ENCODE measurements around the gene RAB27A. TPM values are rescaled to one million over a fixed set of nuclear protein-coding genes. Genes with fewer than 3 reads are reported as not detected.

Gene RAB27A
- total RNA-seq, 6 donors from 2014 or later, result 24.1 to 97.8 (median 62.5) TPM

- no peak for ATAC-seq (ENCODE audit: low FRiP score in 2 of 2)
- Histone ChIP-seq H3K27me3 (no peaks in the 10 kb centered on the region), H3K27ac (peak overlapping the region; percentile 88 to 97 (median 93)), H3K36me3 (peaks cover 0 to 1% (median under 1%) of the 10 kb centered on the region in 4 donors), H3K4me1 (peaks cover 24 to 36% (median 27%) of the 10 kb centered on the region in 4 donors), H3K9me3 (no peaks in the 10 kb centered on the region), H3K4me3 (peak overlapping the region; percentile 45 to 91 (median 82))
- TF ChIP-seq POLR2AphosphoS5 (IDR thresholded peaks at IDR 0.05) (no peak), CTCF (IDR thresholded peaks at IDR 0.05) (no peak), EP300 (IDR thresholded peaks at IDR 0.05) (no peak), POLR2A (IDR thresholded peaks at IDR 0.05) (no peak)
- DNase-seq, result no peak
- 1 to 2% methylated on average over 10 of the region's 10 CpGs for WGBS, 2 donors
These were observed 92.3 kb downstream of the RAB27A start for GRCh38 chr15:55197362-55197705.

DNA sequence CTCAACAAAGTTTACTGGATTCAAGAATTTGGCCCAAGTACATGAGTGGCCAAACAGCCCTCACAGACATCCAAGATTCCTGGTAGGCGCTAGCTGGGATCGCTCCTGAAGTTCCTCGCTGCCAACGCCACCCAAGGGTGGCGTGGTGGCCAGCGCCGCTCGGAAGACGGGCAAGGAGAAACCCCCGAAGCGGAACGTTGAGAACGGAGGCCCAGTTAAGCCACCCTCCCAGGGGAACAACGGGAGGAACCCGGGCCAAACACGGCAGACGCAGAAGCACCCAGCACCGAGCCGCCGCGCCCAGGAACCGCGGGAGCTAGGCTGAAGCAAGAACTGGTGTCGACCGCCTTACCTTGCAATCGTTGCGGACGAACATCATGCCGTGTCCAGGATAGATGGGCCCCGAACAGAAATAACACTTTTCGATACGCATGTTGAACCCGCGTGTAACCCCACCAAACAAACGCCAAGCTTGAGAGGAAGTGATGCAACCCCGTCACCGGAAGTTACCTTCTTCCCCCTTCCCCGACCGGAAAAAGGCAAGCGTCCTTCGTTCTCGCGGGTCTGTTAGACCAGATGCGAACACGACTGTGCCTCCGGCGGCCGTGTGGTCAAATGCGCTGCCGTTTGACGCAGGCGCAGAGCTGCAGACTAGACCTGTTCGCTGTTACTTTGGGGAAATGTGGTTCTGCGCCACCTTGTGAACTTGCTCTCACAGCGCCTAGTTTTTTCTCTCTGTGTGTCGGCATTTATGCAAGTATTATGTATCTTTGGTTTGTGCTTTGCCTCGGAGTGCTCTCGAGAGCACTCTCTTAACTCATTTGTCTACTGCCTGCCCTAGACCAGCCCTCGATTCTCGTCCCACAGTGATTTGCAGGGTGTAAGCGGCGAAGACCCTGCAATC lies 92.9 kb downstream of the RAB27A start, which contains the start of gene RSL24D1:
Gene RSL24D1, minus strand, starts transcription at position 484 of the 904 bp plus-strand sequence. Its CDS starts 51 bp downstream, at position 433.
- ATAC-seq (ENCODE audit: low FRiP score in 2 of 2), result peak; percentile 99 to 100
- TF ChIP-seq CTCF (IDR thresholded peaks at IDR 0.05) (peak in 4 of 6 experiments; percentile 15 to 55 (median 37)), EP300 (IDR thresholded peaks at IDR 0.05) (peak in 1 of 4 donors; percentile 26), POLR2AphosphoS5 (IDR thresholded peaks at IDR 0.05) (peak; percentile 96 to 98), POLR2A (IDR thresholded peaks at IDR 0.05) (peak in 3 of 4 donors; percentile 64 to 88 (median 80))
- Histone ChIP-seq H3K27ac (peak within 1 kb of the TSS; percentile 88 to 97 (median 93)), H3K4me3 (peak within 1 kb of the TSS; percentile 45 to 91 (median 82)), H3K4me1 (peaks cover 24 to 36% (median 27%) of the 10 kb centered on the region in 4 donors), H3K36me3 (peaks cover 0 to 8% (median 5%) of the 10 kb centered on the region in 4 donors), H3K9me3 (no peaks in the 10 kb centered on the region), H3K27me3 (no peaks in the 10 kb centered on the region)
- 1% methylated on average over 40 to 52 of the region's 62 CpGs for WGBS, 2 donors
- peak; percentile 92 to 99 for DNase-seq

GRCh38 chr15:55195996-55196395 lies 93.6 kb downstream of the RAB27A start:
- no peaks in the 10 kb centered on the region for H3K9me3 ChIP-seq
- TF ChIP-seq EP300 (IDR thresholded peaks at IDR 0.05) (no peak), POLR2AphosphoS5 (IDR thresholded peaks at IDR 0.05) (no peak), POLR2A (IDR thresholded peaks at IDR 0.05) (no peak), CTCF (IDR thresholded peaks at IDR 0.05) (no peak)
- peaks cover 0 to 15% (median 12%) of the 10 kb centered on the region in 4 donors for H3K36me3 ChIP-seq
- no peaks in the 10 kb centered on the region for H3K27me3 ChIP-seq
- H3K4me3 ChIP-seq, result peak overlapping the region; percentile 15 to 91 (median 82)
- H3K4me1 ChIP-seq, result peaks cover 24 to 36% (median 27%) of the 10 kb centered on the region in 4 donors
- no peak for DNase-seq
- ATAC-seq (ENCODE audit: low FRiP score in 2 of 2), result peak in 1 of 2 donors; percentile 1
- H3K27ac ChIP-seq, result peak overlapping the region; percentile 88 to 97 (median 93)
- WGBS, 2 donors, result 1 to 3% methylated on average over 9 of the region's 9 CpGs

DNA sequence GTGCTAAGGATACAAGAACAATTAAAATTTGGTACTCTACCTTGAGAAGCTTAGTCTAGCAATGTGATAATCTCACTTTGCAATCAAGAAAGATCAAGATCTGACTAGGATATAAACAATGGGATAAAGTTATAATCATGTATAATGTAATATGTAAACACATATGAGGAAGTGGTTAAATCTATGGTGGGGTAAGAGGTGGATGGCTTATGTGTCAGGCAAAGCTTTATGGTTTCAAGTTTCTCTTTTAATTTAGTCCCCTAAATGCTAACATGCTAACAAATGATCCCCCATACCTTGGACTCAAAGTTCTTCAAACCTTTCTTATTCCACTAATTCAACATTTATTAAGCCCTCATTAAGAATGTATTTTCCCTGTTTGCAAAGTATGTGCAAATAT lies 95.4 kb downstream of the RAB27A start:
- DNase-seq (no peak), ATAC-seq (ENCODE audit: low FRiP score in 2 of 2) (no peak)
- peaks cover 24 to 36% (median 27%) of the 10 kb centered on the region in 4 donors for H3K4me1 ChIP-seq
- no peak overlapping the region for H3K27ac ChIP-seq
- peaks cover 0 to 32% (median 13%) of the 10 kb centered on the region in 4 donors for H3K36me3 ChIP-seq
- no peak overlapping the region for H3K4me3 ChIP-seq
- no peaks in the 10 kb centered on the region for H3K9me3 ChIP-seq
- no peak for TF ChIP-seq POLR2A (IDR thresholded peaks at IDR 0.05)
- TF ChIP-seq CTCF (IDR thresholded peaks at IDR 0.05), result no peak
- no peak for TF ChIP-seq POLR2AphosphoS5 (IDR thresholded peaks at IDR 0.05)
- no peak for TF ChIP-seq EP300 (IDR thresholded peaks at IDR 0.05)
- H3K27me3 ChIP-seq, result no peaks in the 10 kb centered on the region

Measured in upper lobe of left lung (tissue), 6 donors.